ENCODE results near the gene B4GALNT3.

B4GALNT3 gene

DNA sequence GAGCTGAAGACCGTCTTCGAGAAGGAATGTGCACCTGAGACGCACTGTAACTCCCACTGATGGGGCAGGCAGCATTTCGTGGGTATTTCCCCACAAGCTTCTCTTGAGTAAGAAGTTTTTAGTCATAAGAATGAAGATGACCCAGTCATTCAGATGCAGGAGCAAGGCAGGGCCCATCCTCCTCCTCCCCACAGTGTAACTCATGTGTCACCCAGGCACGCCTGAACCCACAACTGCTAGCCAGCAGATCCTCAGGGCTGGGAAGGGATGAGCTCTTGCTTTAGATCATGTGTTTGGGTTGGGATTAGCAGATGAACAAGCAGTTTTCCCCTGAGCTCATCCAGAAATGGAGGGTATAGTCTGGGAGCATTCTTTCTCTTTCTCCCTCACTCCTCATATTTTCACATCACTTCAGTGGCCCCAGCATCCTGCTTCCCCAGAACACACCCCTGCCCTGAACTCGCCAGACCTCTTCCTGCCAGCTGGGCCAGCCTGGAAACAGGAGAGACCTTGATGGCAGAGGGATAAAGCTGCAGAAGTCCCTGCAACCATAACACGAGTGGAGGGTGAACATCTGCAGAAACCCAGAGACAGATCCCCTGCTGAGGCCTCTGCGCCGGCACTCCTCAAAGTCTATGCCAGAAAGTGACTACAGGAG lies 73.3 kb downstream of the B4GALNT3 start:
- DNase-seq (ENCODE audit: insufficient read length) (no peak), FAIRE-seq (no peak)
- TF ChIP-seq POLR2A (IDR thresholded peaks at IDR 0.05; ENCODE audit: low read depth, low read length), result no peak
- no peak for TF ChIP-seq TAF1 (IDR thresholded peaks at IDR 0.05; ENCODE audit: borderline replicate concordance, low read depth, low read length)
- no peak for TF ChIP-seq POLR2AphosphoS5 (IDR thresholded peaks at IDR 0.05; ENCODE audit: low read depth, low read length)

GRCh38 chr12:533718-534117 lies 74.0 kb downstream of the B4GALNT3 start:
- no peak for FAIRE-seq
- TF ChIP-seq TAF1 (IDR thresholded peaks at IDR 0.05; ENCODE audit: borderline replicate concordance, low read depth, low read length), result no peak
- TF ChIP-seq POLR2A (IDR thresholded peaks at IDR 0.05; ENCODE audit: low read depth, low read length), result no peak
- DNase-seq (ENCODE audit: insufficient read length), result no peak

GRCh38 chr12:534216-534615 lies 74.5 kb downstream of the B4GALNT3 start:
- DNase-seq (ENCODE audit: insufficient read length) (no peak), FAIRE-seq (no peak)
- no peak for TF ChIP-seq POLR2AphosphoS5 (IDR thresholded peaks at IDR 0.05; ENCODE audit: low read depth, low read length)
- no peak for TF ChIP-seq POLR2A (IDR thresholded peaks at IDR 0.05; ENCODE audit: low read depth, low read length)
- TF ChIP-seq TAF1 (IDR thresholded peaks at IDR 0.05; ENCODE audit: borderline replicate concordance, low read depth, low read length), result no peak

GRCh38 chr12:535396-535795 lies 75.7 kb downstream of the B4GALNT3 start:
- no peak for FAIRE-seq
- no peak for TF ChIP-seq TAF1 (IDR thresholded peaks at IDR 0.05; ENCODE audit: borderline replicate concordance, low read depth, low read length)
- TF ChIP-seq POLR2AphosphoS5 (IDR thresholded peaks at IDR 0.05; ENCODE audit: low read depth, low read length), result no peak
- TF ChIP-seq POLR2A (IDR thresholded peaks at IDR 0.05; ENCODE audit: low read depth, low read length), result no peak
- no peak for DNase-seq (ENCODE audit: insufficient read length)

GRCh38 chr12:536751-537245 lies 77.1 kb downstream of the B4GALNT3 start:
- TF ChIP-seq TAF1 (IDR thresholded peaks at IDR 0.05; ENCODE audit: borderline replicate concordance, low read depth, low read length) (no peak), POLR2A (IDR thresholded peaks at IDR 0.05; ENCODE audit: low read depth, low read length) (no peak), POLR2AphosphoS5 (IDR thresholded peaks at IDR 0.05; ENCODE audit: low read depth, low read length) (no peak)
- FAIRE-seq (no peak), DNase-seq (ENCODE audit: insufficient read length) (no peak)

GRCh38 chr12:537772-538171 lies 78.0 kb downstream of the B4GALNT3 start:
- FAIRE-seq (no peak), DNase-seq (ENCODE audit: insufficient read length) (no peak)
- TF ChIP-seq POLR2AphosphoS5 (IDR thresholded peaks at IDR 0.05; ENCODE audit: low read depth, low read length) (no peak), TAF1 (IDR thresholded peaks at IDR 0.05; ENCODE audit: borderline replicate concordance, low read depth, low read length) (no peak), POLR2A (IDR thresholded peaks at IDR 0.05; ENCODE audit: low read depth, low read length) (no peak)

DNA sequence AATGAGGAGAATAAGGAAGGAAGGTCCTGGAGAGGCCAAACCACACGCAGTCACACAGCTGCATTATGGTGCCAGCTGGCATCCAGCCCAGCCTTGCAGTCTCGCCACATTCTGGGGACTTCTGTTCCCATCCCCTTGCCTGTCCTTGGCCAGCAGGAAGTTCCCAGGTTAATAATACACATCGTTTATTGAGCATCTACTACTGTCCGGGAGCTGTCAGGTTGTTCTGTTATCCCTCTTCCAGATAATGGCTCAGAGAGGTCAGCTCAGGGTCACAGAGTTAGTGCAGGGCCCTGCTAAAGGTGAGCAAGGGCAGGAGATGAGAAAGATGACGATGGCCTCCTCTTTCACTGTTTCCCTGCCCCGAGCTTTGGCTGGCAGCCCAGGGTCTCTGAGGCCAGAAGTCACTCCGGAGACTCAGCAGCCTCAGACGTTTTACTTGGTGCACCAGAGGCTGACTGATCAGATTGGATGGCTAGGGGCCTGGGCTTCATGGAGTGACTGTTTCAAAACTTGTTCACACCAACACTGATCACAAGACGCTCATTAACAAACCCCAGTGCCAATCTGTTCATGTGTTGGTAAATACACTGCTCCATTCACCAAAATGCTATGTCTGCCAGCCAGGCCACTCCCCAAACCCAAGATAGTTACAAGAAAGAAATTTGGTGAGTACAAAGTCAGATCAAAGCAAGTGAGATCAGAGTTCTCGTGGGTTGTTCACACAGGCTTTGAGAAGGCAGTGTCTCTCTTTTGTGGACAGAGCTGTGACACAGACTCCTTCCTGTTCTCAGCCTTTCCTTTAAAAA lies 79.2 kb downstream of the B4GALNT3 start:
- no peak for TF ChIP-seq POLR2A (IDR thresholded peaks at IDR 0.05; ENCODE audit: low read depth, low read length)
- no peak for TF ChIP-seq POLR2AphosphoS5 (IDR thresholded peaks at IDR 0.05; ENCODE audit: low read depth, low read length)
- TF ChIP-seq TAF1 (IDR thresholded peaks at IDR 0.05; ENCODE audit: borderline replicate concordance, low read depth, low read length), result no peak
- DNase-seq (ENCODE audit: insufficient read length), result no peak
- FAIRE-seq, result no peak

- TF ChIP-seq TAF1 (IDR thresholded peaks at IDR 0.05; ENCODE audit: borderline replicate concordance, low read depth, low read length) (no peak), POLR2A (IDR thresholded peaks at IDR 0.05; ENCODE audit: low read depth, low read length) (no peak), POLR2AphosphoS5 (IDR thresholded peaks at IDR 0.05; ENCODE audit: low read depth, low read length) (no peak)
- DNase-seq (ENCODE audit: insufficient read length) (no peak), FAIRE-seq (no peak)
Measured at GRCh38 chr12:539540-540310, 80.0 kb downstream of the B4GALNT3 start.

- DNase-seq (ENCODE audit: insufficient read length) (no peak), FAIRE-seq (no peak)
- no peak for TF ChIP-seq TAF1 (IDR thresholded peaks at IDR 0.05; ENCODE audit: borderline replicate concordance, low read depth, low read length)
- no peak for TF ChIP-seq POLR2A (IDR thresholded peaks at IDR 0.05; ENCODE audit: low read depth, low read length)
- no peak for TF ChIP-seq POLR2AphosphoS5 (IDR thresholded peaks at IDR 0.05; ENCODE audit: low read depth, low read length)
Measured at GRCh38 chr12:541676-542324, 82.1 kb downstream of the B4GALNT3 start.

- no peak for FAIRE-seq
- TF ChIP-seq TAF1 (IDR thresholded peaks at IDR 0.05; ENCODE audit: borderline replicate concordance, low read depth, low read length), result no peak
- TF ChIP-seq POLR2AphosphoS5 (IDR thresholded peaks at IDR 0.05; ENCODE audit: low read depth, low read length), result no peak
- no peak for TF ChIP-seq POLR2A (IDR thresholded peaks at IDR 0.05; ENCODE audit: low read depth, low read length)
- no peak for DNase-seq (ENCODE audit: insufficient read length)
Measured at GRCh38 chr12:542395-543113, 82.8 kb downstream of the B4GALNT3 start.

Measured in GM12892 (cell line).